Measurements from ENCODE around the gene SAP30.

DNA sequence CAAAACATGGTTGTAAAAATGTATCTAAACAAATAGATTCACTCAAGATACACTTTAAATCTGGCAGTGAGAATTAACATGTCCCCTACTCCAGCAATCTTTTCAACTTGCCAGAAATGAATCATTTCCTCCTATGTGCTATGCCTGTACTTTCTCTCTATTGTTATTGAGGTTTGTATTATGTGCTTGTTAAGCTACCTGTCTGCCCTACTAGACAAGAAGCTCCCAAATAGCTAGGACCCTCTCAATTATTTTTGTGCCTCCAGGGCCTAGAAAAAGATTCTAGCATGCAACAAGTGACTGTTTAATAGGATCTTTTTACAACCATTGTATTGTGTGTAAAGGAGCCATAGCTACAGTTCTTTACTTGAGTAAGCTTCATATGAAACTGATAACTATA is 3.5 kb upstream of the SAP30 start:
- TF ChIP-seq, protein P1, sequence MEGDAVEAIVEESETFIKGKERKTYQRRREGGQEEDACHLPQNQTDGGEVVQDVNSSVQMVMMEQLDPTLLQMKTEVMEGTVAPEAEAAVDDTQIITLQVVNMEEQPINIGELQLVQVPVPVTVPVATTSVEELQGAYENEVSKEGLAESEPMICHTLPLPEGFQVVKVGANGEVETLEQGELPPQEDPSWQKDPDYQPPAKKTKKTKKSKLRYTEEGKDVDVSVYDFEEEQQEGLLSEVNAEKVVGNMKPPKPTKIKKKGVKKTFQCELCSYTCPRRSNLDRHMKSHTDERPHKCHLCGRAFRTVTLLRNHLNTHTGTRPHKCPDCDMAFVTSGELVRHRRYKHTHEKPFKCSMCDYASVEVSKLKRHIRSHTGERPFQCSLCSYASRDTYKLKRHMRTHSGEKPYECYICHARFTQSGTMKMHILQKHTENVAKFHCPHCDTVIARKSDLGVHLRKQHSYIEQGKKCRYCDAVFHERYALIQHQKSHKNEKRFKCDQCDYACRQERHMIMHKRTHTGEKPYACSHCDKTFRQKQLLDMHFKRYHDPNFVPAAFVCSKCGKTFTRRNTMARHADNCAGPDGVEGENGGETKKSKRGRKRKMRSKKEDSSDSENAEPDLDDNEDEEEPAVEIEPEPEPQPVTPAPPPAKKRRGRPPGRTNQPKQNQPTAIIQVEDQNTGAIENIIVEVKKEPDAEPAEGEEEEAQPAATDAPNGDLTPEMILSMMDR (IDR thresholded peaks at IDR 0.05): no peak
- TF ChIP-seq POLR2AphosphoS5 (IDR thresholded peaks at IDR 0.05; ENCODE audit: insufficient read depth in 1 of 2, low read depth in 1 of 2): no peak

All from vagina (tissue), 2 donors.